PC-3 (cell line): ENCODE data around the gene RIMS4. TPM values are rescaled to one million over a fixed set of nuclear protein-coding genes. Genes with fewer than 3 reads are reported as not detected.

Source experiments
- ATAC-seq: fragments of 200-7000 bp; cut with Tn5 transposase; 2 replicates; pipeline ENCODE4 v1.9.1; 2020; ENCODE audit warnings: mild to moderate bottlenecking, moderate library complexity
- BruUV-seq: library from RNA; stranded (reverse); fragments of 400-500 nt; replicated peaks from 2 replicates; lab custom pipeline; 2021; lab: Mats Ljungman, UMichigan
- CTCF ChIA-PET: fragments of 300-600 bp; sonication (Branson Sonifier 250); formaldehyde crosslinking; loops from one replicate; lab custom pipeline; 2022; ENCODE audit warnings: antibody characterized with exemption; lab: Charles Lee
- POLR2A ChIA-PET: fragments of 300-600 bp; sonication (Branson Sonifier 250); formaldehyde crosslinking; loops from one replicate; lab custom pipeline; 2022; ENCODE audit warnings: antibody characterized with exemption; ENCODE audit not compliant: unreplicated experiment; lab: Charles Lee
- DNase-seq: peaks from one replicate; pipeline ENCODE4 v3.0.0-alpha.2; 2015
- H2AFZ ChIP-seq: fragments of 300-600 bp; sonication (generic); 2 replicates; pipeline ENCODE4 v1.6.0; 2016; ENCODE audit warnings: antibody characterized with exemption, low read length
- H3F3A ChIP-seq: fragments of 300-600 bp; sonication (generic); one replicate; pipeline ENCODE4 v1.6.0; 2017; ENCODE audit warnings: antibody characterized with exemption, low read length, control low read depth, mild to moderate bottlenecking; ENCODE audit not compliant: unreplicated experiment
- H3K27ac ChIP-seq: fragments of 300-600 bp; sonication (generic); 2 replicates; pipeline ENCODE4 v1.5.1; 2016; ENCODE audit warnings: mild to moderate bottlenecking, low read length
- H3K27me3 ChIP-seq: fragments of 300-600 bp; sonication (generic); 2 replicates; pipeline ENCODE4 v1.6.1; 2016; ENCODE audit warnings: low read length, mixed read lengths
- H3K36me3 ChIP-seq: fragments of 300-600 bp; sonication (generic); 2 replicates; pipeline ENCODE4 v1.6.1; 2016; ENCODE audit warnings: low read depth, mixed run types, low read length, mixed read lengths
- H3K4me1 ChIP-seq: fragments of 300-600 bp; sonication (generic); 2 replicates; pipeline ENCODE4 v1.5.1; 2016; ENCODE audit warnings: low read length; ENCODE audit not compliant: insufficient read depth
- H3K4me2 ChIP-seq: fragments of 300-600 bp; sonication (generic); 2 replicates; pipeline ENCODE4 v1.6.0; 2016; ENCODE audit warnings: low read length
- H3K4me3 ChIP-seq: fragments of 300-600 bp; sonication (generic); 2 replicates; pipeline ENCODE4 v1.5.1; 2016; ENCODE audit warnings: mild to moderate bottlenecking, low read length, mixed read lengths
- H3K79me2 ChIP-seq: fragments of 300-600 bp; sonication (generic); 2 replicates; pipeline ENCODE4 v1.6.1; 2017; ENCODE audit warnings: low read length, mixed read lengths
- H3K9ac ChIP-seq: fragments of 300-600 bp; sonication (generic); 2 replicates; pipeline ENCODE4 v1.6.0; 2016; ENCODE audit warnings: mild to moderate bottlenecking, low read length
- H3K9me2 ChIP-seq: fragments of 300-600 bp; sonication (generic); replicated peaks from 2 replicates; pipeline ENCODE4 v1.6.1; 2016; ENCODE audit warnings: mixed run types, low read length, mixed read lengths
- H3K9me3 ChIP-seq: fragments of 300-600 bp; sonication (generic); 2 replicates; pipeline ENCODE4 v1.6.1; 2016; ENCODE audit warnings: low read length, mixed read lengths
- H4K20me1 ChIP-seq: fragments of 300-600 bp; sonication (generic); 2 replicates; pipeline ENCODE4 v1.6.1; 2016; ENCODE audit warnings: low read length, mixed read lengths
- CTCF ChIP-seq: fragments of 300-600 bp; sonication (generic); conservative IDR thresholded peaks from 2 replicates; pipeline ENCODE4 v1.5.1; 2017; ENCODE audit warnings: antibody characterized with exemption, low read depth, mild to moderate bottlenecking, low read length
- EZH2 ChIP-seq: fragments of 300-600 bp; sonication (generic); IDR thresholded peaks from one replicate; pipeline ENCODE4 v1.6.1; 2017; ENCODE audit warnings: antibody characterized with exemption, mild to moderate bottlenecking, low read length; ENCODE audit not compliant: unreplicated experiment
- EZH2phosphoT487 ChIP-seq: fragments of 300-600 bp; sonication (generic); IDR thresholded peaks from 2 replicates; pipeline ENCODE4 v1.6.1; 2018; ENCODE audit warnings: mild to moderate bottlenecking, antibody characterized with exemption, low read length, borderline replicate concordance
- intact Hi-C: fragments of 100-400 bp; cut with micrococcal nuclease; formaldehyde crosslinking; loops from 2 replicates; pipeline ENCODE4 v1.9.0; 2023
- total RNA-seq: library from RNA; depleted of rRNA; stranded (reverse); fragments of >200 nt; gene quantifications from 2 replicates; pipeline ENCODE4 v1.2.3, GENCODE V29; 2014; rRNA removed

The RIMS4 gene
- total RNA-seq, 1 experiment from 2014 or later: 0.04 TPM

- TF ChIP-seq EZH2: no peak
- TF ChIP-seq CTCF: no peak
- TF ChIP-seq EZH2phosphoT487: no peak
- no peaks in the 10 kb centered on the region for H3K36me3 ChIP-seq
- peaks cover 15% of the 10 kb centered on the region for H3K4me1 ChIP-seq
- CTCF ChIA-PET: no interaction called here
- no peaks in the 10 kb centered on the region for H3K79me2 ChIP-seq
- H3K27me3 ChIP-seq: no peaks in the 10 kb centered on the region
- no peak overlapping the region for H3K4me3 ChIP-seq
- no peak overlapping the region for H3K27ac ChIP-seq
- H2AFZ ChIP-seq: no peak overlapping the region
- no peak overlapping the region for H3K4me2 ChIP-seq
- H4K20me1 ChIP-seq: no peaks in the 10 kb centered on the region
- intact Hi-C loops: no loop called here
- no peak overlapping the region for H3K9ac ChIP-seq
- H3K9me3 ChIP-seq: no peaks in the 10 kb centered on the region
- ATAC-seq: no peak
- H3K9me2 ChIP-seq: no peaks in the 10 kb centered on the region
- H3F3A ChIP-seq: no peaks in the 10 kb centered on the region
- DNase-seq: no peak
- no TSS peak for BruUV-seq
- POLR2A ChIA-PET: no interaction called here
These were observed 107.0 kb downstream of the RIMS4 start for GRCh38 chr20:44703183-44703925.

- DNase-seq: no peak
- ChIA-PET CTCF (no interaction called here), POLR2A (no interaction called here)
- no peaks in the 10 kb centered on the region for H3K27me3 ChIP-seq
- H3F3A ChIP-seq: no peaks in the 10 kb centered on the region
- TF ChIP-seq EZH2phosphoT487: no peak
- peaks cover 15% of the 10 kb centered on the region for H3K4me1 ChIP-seq
- no peaks in the 10 kb centered on the region for H3K9me2 ChIP-seq
- H4K20me1 ChIP-seq: no peaks in the 10 kb centered on the region
- no peaks in the 10 kb centered on the region for H3K9me3 ChIP-seq
- no peak overlapping the region for H2AFZ ChIP-seq
- no peak for ATAC-seq
- intact Hi-C loops: no loop called here
- H3K9ac ChIP-seq: no peak overlapping the region
- H3K4me3 ChIP-seq: no peak overlapping the region
- no peaks in the 10 kb centered on the region for H3K79me2 ChIP-seq
- H3K36me3 ChIP-seq: no peaks in the 10 kb centered on the region
- H3K27ac ChIP-seq: no peak overlapping the region
- BruUV-seq: no TSS peak
- H3K4me2 ChIP-seq: no peak overlapping the region
These were observed 107.6 kb downstream of the RIMS4 start for GRCh38 chr20:44702776-44703175.

- Histone ChIP-seq H2AFZ (no peak overlapping the region), H3K9me2 (no peaks in the 10 kb centered on the region), H3K79me2 (no peaks in the 10 kb centered on the region), H3K27ac (no peak overlapping the region), H3K27me3 (no peaks in the 10 kb centered on the region), H3K4me3 (no peak overlapping the region), H3K4me2 (no peak overlapping the region), H3F3A (no peaks in the 10 kb centered on the region), H3K36me3 (no peaks in the 10 kb centered on the region), H4K20me1 (no peaks in the 10 kb centered on the region), H3K9ac (no peak overlapping the region), H3K4me1 (peaks cover 15% of the 10 kb centered on the region), H3K9me3 (no peaks in the 10 kb centered on the region)
- intact Hi-C loops: no loop called here
- DNase-seq (no peak), ATAC-seq (no peak)
- ChIA-PET CTCF (no interaction called here), POLR2A (no interaction called here)
- TF ChIP-seq EZH2 (no peak), CTCF (no peak), EZH2phosphoT487 (no peak)
- BruUV-seq: no TSS peak
These were observed 108.5 kb downstream of the RIMS4 start for GRCh38 chr20:44701858-44702256.

Other genes starting within 250 kb of the RIMS4 start
- 47.5 and 49.2 TPM in 2 replicates for gene PKIG, start 228.0 kb downstream of the RIMS4 start, total RNA-seq
- gene ADA, start 158.8 kb downstream of the RIMS4 start, total RNA-seq: 12.4 and 13.0 TPM in 2 replicates
- gene CCN5, start 95.2 kb downstream of the RIMS4 start, total RNA-seq: 0.26 TPM in 1 of 2 replicates, not detected in the other
- 2.8 and 3.0 TPM in 2 replicates for gene KCNK15, start 64.7 kb downstream of the RIMS4 start, total RNA-seq
- gene YWHAB, start 75.2 kb upstream of the RIMS4 start, total RNA-seq: 116 and 118 TPM in 2 replicates
- 32.0 and 40.7 TPM in 2 replicates for gene PABPC1L, start 99.5 kb upstream of the RIMS4 start, total RNA-seq
- gene TOMM34, start 149.9 kb upstream of the RIMS4 start, total RNA-seq: 103 and 120 TPM in 2 replicates
- 18.6 and 20.6 TPM in 2 replicates for gene STK4, start 156.0 kb upstream of the RIMS4 start, total RNA-seq